Heart right ventricle (tissue), 16 donors: ENCODE measurements around the gene UBE2QL1. TPM values are rescaled to one million over a fixed set of nuclear protein-coding genes. Genes with fewer than 3 reads are reported as not detected.

Source experiments
- ATAC-seq, 8 donors: fragments of 200-7000 bp; cut with Tn5 transposase; one replicate each; pipeline ENCODE4 v1.9.1; 2020; ENCODE audit warnings: mild to moderate bottlenecking in 8 of 8, moderate library complexity in 8 of 8, moderate number of reproducible peaks in 1 of 8
- DNase-seq, 2 donors: peaks; one replicate each; pipeline ENCODE4 v3.0.0-alpha.2; 2020
- H3K27ac ChIP-seq, 10 donors: fragments of 200-600 bp; sonication (generic) in 2 of 10; one replicate each; pipeline versions ENCODE4 v1.5.0 to v1.8.0; 2020 to 2022; ENCODE audit warnings: mild to moderate bottlenecking in 3 of 10
- H3K27me3 ChIP-seq, 7 donors: fragments of 200-600 bp; one replicate each; pipeline ENCODE4 v1.8.0; 2021 to 2022; ENCODE audit warnings: mild to moderate bottlenecking in 2 of 7
- H3K36me3 ChIP-seq, 9 donors: fragments of 200-600 bp; sonication (generic) in 1 of 9; one replicate each; pipeline versions ENCODE4 v1.5.0 to v1.8.0; 2020 to 2022; ENCODE audit warnings: mild to moderate bottlenecking in 2 of 9
- H3K4me1 ChIP-seq, 9 donors: fragments of 200-600 bp; sonication (generic) in 1 of 9; one replicate each; pipeline versions ENCODE4 v1.5.0 to v1.8.0; 2020 to 2022; ENCODE audit warnings: mild to moderate bottlenecking in 4 of 9
- H3K4me3 ChIP-seq, 10 donors: fragments of 200-600 bp; sonication (generic) in 2 of 10; one replicate each; pipeline versions ENCODE4 v1.5.0 to v1.8.0; 2020 to 2022; ENCODE audit warnings: mild to moderate bottlenecking in 7 of 10, moderate library complexity in 2 of 10
- H3K9me3 ChIP-seq, 11 donors: fragments of 200-600 bp in 10 of 11; sonication (generic) in 2 of 11; one replicate each; pipeline versions ENCODE4 v1.5.0 to v1.8.0; 2013 to 2022; ENCODE audit warnings: mild to moderate bottlenecking in 2 of 11, control low read depth in 1 of 11, moderate library complexity in 1 of 11
- WGBS, 2 donors: extraction: QIAGEN DNeasy Blood & Tissue Kit; methylation state at CpG; one replicate each; pipeline ENCODE4 v1.1.7; 2013; ENCODE audit warnings: inconsistent platforms in 1 of 2; 5-methylcytosine and 5-hydroxymethylcytosine counted together
- intact Hi-C, 10 donors: fragments of 100-400 bp; cut with DNase I; formaldehyde crosslinking; loops; one replicate each; pipeline versions ENCODE4 v1.11.1 to v1.14.2; 2022
- polyA plus RNA-seq, 2 donors: library from polyadenylated mRNA; stranded (reverse); fragments of 200-250 nt; gene quantifications; one replicate each; pipeline ENCODE4 v1.2.3, GENCODE V29; 2013
- total RNA-seq, 10 donors: library from RNA; stranded (reverse); fragmentation: NEBNext Ultra II Directional in 3 of 10; extraction: Animal tissue kit (Norgen Biotek cat#: 25700) in 3 of 10; gene quantifications; one replicate each; pipeline versions ENCODE4 v1.2.1 to v1.2.4, GENCODE V29; 2021 to 2023
- TF ChIP-seq, protein P1 (sequence below), 9 donors: fragments of 200-600 bp; sonication (generic) in 2 of 9; IDR thresholded peaks; one replicate each; pipeline versions ENCODE4 v1.5.0 to v1.8.0; 2021 to 2022; ENCODE audit warnings: antibody characterized with exemption in 9 of 9, mild to moderate bottlenecking in 5 of 9, moderate library complexity in 1 of 9
- donor health status: Arrhythmogenic right ventricular cardiomyopathy.
- donor health status: ischemic (EF 13 %, LVEDD 7.1; RV severe dilation, severe dysfunction).
- donor health status: healthy with polysubstance abuse.
- donor health status: DM: no; HTN: yes; CAD: no.
- donor health status: DM: no; HTN: no; CAD: no.
- donor health status: ischemic (EF 25% LVEDD 6.9; RV normal size, moderate dysfunction).
- donor health status: ischemic (EF 25% LVEDD 5.7; RV mildly dilated, moderate dysfunction).
- donor health status: healthy.
- donor health status: DM: yes; HTN: yes; CAD: no.
- donor health status: Ischemic cardiomyopathy.
- donor health status: ischemic (EF 35%, LVEDD 5.7; RV mildly dilated, moderate dysfunction).
- donor health status: nonischemic (EF 11% LVEDD 7.7; RV severe dilation, severe dysfunction).
- donor health status: DM: yes; HTN: yes; CAD: no.
- donor health status: PGD.
- donor health status: ischemic (EF 29% LVEDD 5.4; RV normal size, mild dysfunction).
- donor health status: nonischemic (EF 23%, LVEDD 6.1; RV moderate dilation, normal function).

Gene UBE2QL1
- total and polyA plus RNA-seq, 12 donors, result 8.9 to 26.3 (median 18.1) TPM

GRCh38 chr5:6525422-6525821, 76.8 kb downstream of the UBE2QL1 start:
- Histone ChIP-seq H3K4me1 (no peaks in the 10 kb centered on the region), H3K27ac (no peak overlapping the region), H3K4me3 (no peak overlapping the region), H3K9me3 (no peaks in the 10 kb centered on the region), H3K36me3 (no peaks in the 10 kb centered on the region), H3K27me3 (peaks cover 0 to 16% (median 0%) of the 10 kb centered on the region in 7 donors)
- TF ChIP-seq, protein P1, sequence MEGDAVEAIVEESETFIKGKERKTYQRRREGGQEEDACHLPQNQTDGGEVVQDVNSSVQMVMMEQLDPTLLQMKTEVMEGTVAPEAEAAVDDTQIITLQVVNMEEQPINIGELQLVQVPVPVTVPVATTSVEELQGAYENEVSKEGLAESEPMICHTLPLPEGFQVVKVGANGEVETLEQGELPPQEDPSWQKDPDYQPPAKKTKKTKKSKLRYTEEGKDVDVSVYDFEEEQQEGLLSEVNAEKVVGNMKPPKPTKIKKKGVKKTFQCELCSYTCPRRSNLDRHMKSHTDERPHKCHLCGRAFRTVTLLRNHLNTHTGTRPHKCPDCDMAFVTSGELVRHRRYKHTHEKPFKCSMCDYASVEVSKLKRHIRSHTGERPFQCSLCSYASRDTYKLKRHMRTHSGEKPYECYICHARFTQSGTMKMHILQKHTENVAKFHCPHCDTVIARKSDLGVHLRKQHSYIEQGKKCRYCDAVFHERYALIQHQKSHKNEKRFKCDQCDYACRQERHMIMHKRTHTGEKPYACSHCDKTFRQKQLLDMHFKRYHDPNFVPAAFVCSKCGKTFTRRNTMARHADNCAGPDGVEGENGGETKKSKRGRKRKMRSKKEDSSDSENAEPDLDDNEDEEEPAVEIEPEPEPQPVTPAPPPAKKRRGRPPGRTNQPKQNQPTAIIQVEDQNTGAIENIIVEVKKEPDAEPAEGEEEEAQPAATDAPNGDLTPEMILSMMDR (IDR thresholded peaks at IDR 0.05), result no peak
- intact Hi-C loops, result loop anchor here in 3 of 10 donors (10.0 kb wide), 2 partner anchors 231 to 1031 kb away; no protein-coding TSS in a partner anchor
- 73 to 82% methylated on average over 4 of the region's 4 CpGs for whole genome bisulfite sequencing, 2 donors
- peak in 2 of 8 donors; percentile 24 to 37 for ATAC-seq
- no peak for DNase-seq

- 45 to 49% methylated on average over 9 of the region's 9 CpGs for WGBS, 2 donors
- Histone ChIP-seq H3K36me3 (no peaks in the 10 kb centered on the region), H3K27me3 (peaks cover 0 to 11% (median 0%) of the 10 kb centered on the region in 7 donors), H3K4me1 (no peaks in the 10 kb centered on the region), H3K4me3 (no peak overlapping the region), H3K9me3 (no peaks in the 10 kb centered on the region), H3K27ac (no peak overlapping the region)
- intact Hi-C loops, result loop anchor here in 3 of 10 donors (10.0 kb wide), 2 partner anchors 231 to 1031 kb away; no protein-coding TSS in a partner anchor
- TF ChIP-seq, protein P1 (IDR thresholded peaks at IDR 0.05), result peak; percentile 12 to 55 (median 39)
- peak in 1 of 2 donors; percentile 46 for DNase-seq
- ATAC-seq, result peak; percentile 46 to 89 (median 70)
These were observed 77.3 kb downstream of the UBE2QL1 start for GRCh38 chr5:6525910-6526309.

DNA sequence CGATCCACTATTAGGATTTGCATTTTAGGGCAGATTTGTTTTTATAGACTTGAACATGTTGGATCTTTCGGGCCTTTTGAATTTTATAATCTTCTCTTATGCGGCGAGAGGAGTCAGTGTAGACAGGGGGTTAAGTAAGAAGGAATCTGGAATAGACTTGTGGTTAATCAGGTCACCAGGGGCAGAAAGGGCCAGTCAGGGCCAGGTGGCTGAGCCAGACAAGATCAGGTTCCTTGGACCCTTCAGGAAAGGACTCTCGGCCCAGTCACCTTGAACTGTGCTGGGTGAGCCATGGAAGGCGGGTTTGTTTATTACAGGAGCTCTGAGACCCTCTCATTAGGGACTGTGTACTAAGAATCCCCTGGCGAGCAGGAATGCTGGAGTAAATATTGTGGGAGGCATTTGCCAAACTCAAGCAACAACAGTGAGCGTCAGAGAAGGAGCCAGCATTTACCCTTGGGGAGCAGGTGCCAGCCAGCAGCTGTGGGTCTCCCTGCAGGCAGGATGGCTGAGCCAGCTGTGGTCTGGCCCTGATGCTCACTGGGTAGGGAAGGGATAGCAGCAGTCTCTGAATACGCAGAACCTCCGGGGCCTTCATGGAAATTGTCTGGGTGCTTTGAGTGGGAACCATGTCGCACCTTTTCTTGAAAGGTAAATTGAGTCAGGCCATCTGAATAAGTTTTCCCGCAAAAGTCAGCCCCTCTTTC, 79.2 kb downstream of the UBE2QL1 start:
- ATAC-seq (no peak), DNase-seq (no peak)
- Histone ChIP-seq H3K27me3 (no peaks in the 10 kb centered on the region), H3K36me3 (no peaks in the 10 kb centered on the region), H3K4me1 (no peaks in the 10 kb centered on the region), H3K27ac (no peak overlapping the region), H3K9me3 (no peaks in the 10 kb centered on the region), H3K4me3 (no peak overlapping the region)
- 79 to 86% methylated on average over 12 of the region's 12 CpGs for WGBS, 2 donors
- intact Hi-C loops, result loop anchor here in 3 of 10 donors (10.0 kb wide), 2 partner anchors 233 to 1033 kb away; no protein-coding TSS in a partner anchor
- TF ChIP-seq, protein P1 (IDR thresholded peaks at IDR 0.05), result no peak

GRCh38 chr5:6535594-6535993, 86.9 kb downstream of the UBE2QL1 start:
- intact Hi-C loops, result loop anchor here in 1 of 10 donors (10.0 kb wide), 1 partner anchor 241 kb away; no protein-coding TSS in a partner anchor
- ATAC-seq (no peak), DNase-seq (no peak)
- Histone ChIP-seq H3K4me1 (peaks cover 0 to 8% (median 0%) of the 10 kb centered on the region in 9 donors), H3K36me3 (no peaks in the 10 kb centered on the region), H3K4me3 (no peak overlapping the region), H3K27ac (no peak overlapping the region), H3K9me3 (no peaks in the 10 kb centered on the region), H3K27me3 (no peaks in the 10 kb centered on the region)
- TF ChIP-seq, protein P1 (IDR thresholded peaks at IDR 0.05), result no peak
- WGBS, 2 donors, result 72 to 73% methylated on average over 2 of the region's 2 CpGs
